ENCODE results near the gene NR1H4.
"Not testable (repeated sequence)": the region's sequence is repeated elsewhere in the genome, so short reads cannot be mapped to it uniquely, and the experiment has no call there.

Gene NR1H4

GRCh38 chr12:100573292-100574186 is 99.9 kb downstream of the NR1H4 start, which contains the start of gene GAS2L3:
TSS of gene GAS2L3 (plus strand) at chr12:100573684. CDS start at chr12:100594905, 21,221 bp downstream.
- peak; percentile 85 to 91 for DNase-seq

DNA sequence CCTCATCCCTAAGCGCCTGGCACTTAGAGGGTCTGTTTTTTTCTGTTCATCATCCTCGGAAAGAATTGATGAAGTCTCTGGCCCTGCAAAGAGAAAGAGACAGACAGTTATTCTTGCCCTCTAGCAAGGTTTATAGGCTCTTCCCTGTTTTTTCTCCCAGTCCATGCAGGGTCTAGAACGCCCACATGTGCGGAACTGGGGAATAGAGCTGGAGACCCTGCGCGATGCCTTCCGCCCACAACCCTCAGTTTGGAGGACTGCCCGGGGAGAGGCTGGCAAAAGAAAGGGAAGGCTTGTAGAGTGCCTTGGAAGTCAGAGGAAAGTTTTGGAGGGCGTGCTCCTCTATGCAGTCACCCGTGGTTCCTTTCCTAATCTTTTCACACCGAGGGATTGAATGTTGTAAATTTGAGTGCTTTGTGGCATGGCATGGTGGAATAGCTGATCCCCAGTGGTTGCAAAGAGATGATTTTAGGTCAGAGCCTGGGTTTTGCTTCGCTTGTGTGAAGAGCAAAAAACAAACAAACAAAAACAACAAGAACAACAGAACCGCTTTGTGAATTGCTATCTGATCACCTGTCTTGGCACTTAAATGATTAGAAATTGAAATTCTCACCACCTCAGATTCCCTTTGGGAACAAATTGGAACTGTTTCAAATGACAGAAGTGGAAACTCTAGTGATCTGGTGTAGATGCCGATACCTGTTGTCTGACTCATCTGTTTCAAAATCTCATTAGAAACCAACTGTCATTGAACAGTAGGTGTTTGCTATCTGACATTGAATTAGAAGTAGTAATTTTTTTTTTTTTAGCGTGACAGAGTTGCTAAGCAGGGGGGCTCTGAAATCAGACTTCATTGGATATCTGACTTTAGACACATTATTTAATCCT is 100.8 kb downstream of the NR1H4 start:
- DNase-seq = peak; percentile 23 to 32

GRCh38 chr12:100576331-100577036 is 102.8 kb downstream of the NR1H4 start:
- DNase-seq = no peak

DNA sequence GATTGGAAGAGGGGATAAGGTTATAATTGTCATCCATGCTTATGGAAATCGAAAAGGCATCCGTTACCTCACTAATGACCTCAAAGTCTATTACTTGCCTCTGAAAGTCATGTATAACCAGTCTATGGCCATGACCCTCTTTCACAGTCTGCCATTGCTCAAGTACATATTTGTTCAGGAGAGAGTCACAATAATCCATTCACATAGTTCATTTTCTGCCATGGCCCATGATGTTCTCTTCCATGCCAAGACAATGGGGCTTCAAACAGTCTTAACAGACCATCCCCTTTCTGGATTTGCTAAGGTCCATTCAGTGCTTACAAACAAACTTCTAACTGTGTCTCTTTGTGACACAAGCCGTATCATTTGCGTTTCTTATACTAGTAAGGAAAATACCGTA is 105.3 kb downstream of the NR1H4 start:
- DNase-seq = no peak

DNA sequence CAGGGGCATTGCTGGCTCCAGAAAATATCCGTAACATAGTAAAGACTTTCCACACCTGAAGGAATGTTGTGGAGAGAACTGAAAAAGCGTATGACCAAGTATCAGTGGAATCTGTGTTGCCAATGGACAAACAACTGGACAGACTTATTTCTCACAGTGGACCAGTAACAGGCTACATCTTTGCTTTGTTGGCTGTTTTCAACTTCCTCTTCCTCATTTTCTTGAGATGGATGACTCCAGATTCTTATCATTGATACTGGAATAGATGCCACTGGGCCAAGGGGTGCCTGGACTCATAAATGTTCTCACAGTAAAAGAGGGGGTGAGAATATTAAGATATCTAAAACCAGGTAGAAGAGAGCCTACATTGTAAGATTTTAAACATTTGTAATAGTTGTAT is 106.2 kb downstream of the NR1H4 start:
- no peak for DNase-seq

DNA sequence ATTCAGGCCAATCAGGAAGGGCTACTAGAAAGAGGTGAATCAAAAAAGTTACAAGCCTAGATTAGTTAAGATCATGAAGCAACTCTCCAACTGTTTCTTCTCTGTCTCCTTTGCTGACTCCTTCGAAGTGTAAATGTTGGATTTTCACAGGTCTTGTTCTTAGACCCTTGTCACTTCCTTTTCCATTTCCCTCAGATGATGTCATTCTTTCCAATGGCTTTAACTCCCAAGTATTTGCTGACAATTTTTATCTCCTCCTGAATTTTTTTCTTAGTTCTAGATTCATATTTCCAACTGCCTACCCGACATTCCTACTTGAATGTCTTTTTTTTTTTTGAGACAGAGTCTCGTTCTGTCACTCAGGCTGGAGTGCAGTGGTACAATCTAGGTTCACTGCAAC is 110.6 kb downstream of the NR1H4 start:
- DNase-seq = no peak

DNA sequence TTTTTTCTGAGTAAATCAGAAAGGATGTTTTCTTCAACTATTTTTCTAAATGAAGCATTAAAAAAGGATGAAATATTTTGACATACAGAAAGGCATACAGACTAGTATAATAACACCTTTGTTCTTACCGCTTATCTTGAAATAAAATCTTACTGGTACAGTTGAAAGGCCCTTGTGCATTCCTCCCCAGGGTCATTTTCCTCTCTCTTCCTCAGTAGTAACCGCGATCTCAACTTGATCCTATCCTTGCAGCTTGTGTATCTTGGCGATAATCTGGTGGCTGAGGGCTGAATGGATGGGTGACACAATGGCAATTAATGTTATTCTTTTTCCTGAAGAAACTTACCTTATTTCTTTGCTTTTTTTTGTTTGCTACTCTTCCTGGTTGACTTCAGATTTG is 118.3 kb downstream of the NR1H4 start:
- DNase-seq = no peak

DNA sequence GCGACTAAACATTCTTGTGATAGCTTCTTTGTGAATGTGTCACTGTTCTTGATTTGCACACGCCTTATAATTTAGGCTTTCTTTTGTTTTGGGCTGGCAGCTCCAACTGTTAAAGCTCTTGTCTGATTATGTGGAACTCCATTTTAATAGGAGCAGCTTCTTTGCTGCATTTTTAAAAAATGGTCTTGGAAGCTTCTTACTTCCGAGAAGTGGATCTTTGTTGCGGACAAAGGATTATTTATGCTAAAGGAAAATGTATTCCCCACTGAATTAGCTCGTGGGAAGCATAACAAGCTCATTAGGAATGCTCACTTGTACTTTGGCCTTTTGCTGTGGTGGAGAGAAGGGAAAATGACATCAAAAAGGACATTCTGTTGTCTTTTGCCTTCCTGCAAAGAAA is 119.8 kb downstream of the NR1H4 start:
- no peak for DNase-seq

- no peak for DNase-seq
Measured at GRCh38 chr12:100601626-100602025, 128.0 kb downstream of the NR1H4 start.

GRCh38 chr12:100602997-100603396 is 129.3 kb downstream of the NR1H4 start:
- not testable (repeated sequence) for DNase-seq

DNA sequence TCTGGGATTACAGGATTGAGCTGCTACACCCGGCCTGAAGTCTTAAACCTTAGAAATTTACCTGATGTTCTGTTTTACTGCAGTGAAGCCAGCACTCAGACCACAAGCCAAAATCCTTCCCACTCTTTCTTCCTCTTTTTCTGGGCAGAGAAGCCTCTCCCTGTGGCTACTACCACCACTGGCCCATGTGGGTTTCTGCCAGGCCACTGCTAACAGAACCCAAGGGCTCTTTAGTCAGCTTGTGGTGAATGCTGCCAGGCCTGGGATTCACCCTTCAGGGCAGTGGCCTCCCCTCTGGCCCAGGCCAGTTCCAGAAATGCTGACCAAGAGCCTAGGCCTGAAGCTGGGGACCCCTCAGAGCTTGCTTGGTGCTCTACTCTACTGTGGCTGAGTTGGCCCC is 135.1 kb downstream of the NR1H4 start:
- no peak for DNase-seq

GRCh38 chr12:100610666-100611430 is 137.2 kb downstream of the NR1H4 start:
- no peak for DNase-seq

- no peak for DNase-seq
Measured at GRCh38 chr12:100612606-100613005, 138.9 kb downstream of the NR1H4 start.
